ENCODE data around the gene ACBD6.

Gene ACBD6

GRCh38 chr1:180267761-180268555 lies 234.4 kb downstream of the ACBD6 start:
- no peak for DNase-seq

GRCh38 chr1:180267211-180267561 lies 235.2 kb downstream of the ACBD6 start:
- no peak for DNase-seq

- DNase-seq, result no peak
Measured at GRCh38 chr1:180266275-180267210, 235.8 kb downstream of the ACBD6 start.

GRCh38 chr1:180265871-180266270 lies 236.5 kb downstream of the ACBD6 start:
- no peak for DNase-seq

GRCh38 chr1:180265201-180265600 lies 237.2 kb downstream of the ACBD6 start:
- DNase-seq, result no peak

GRCh38 chr1:180264595-180264994 lies 237.8 kb downstream of the ACBD6 start:
- no peak for DNase-seq

- no peak for DNase-seq
Measured at GRCh38 chr1:180262628-180263488, 239.5 kb downstream of the ACBD6 start.

GRCh38 chr1:180261524-180262155 lies 240.7 kb downstream of the ACBD6 start:
- no peak for DNase-seq

- DNase-seq, result no peak
Measured at GRCh38 chr1:180261030-180261429, 241.3 kb downstream of the ACBD6 start.

GRCh38 chr1:180260541-180260940 lies 241.8 kb downstream of the ACBD6 start:
- DNase-seq, result no peak

- DNase-seq, result no peak
Measured at GRCh38 chr1:180259431-180260338, 242.7 kb downstream of the ACBD6 start.

- no peak for DNase-seq
Measured at GRCh38 chr1:180258935-180259334, 243.4 kb downstream of the ACBD6 start.

GRCh38 chr1:180258290-180258689 lies 244.1 kb downstream of the ACBD6 start:
- no peak for DNase-seq

GRCh38 chr1:180257486-180257885 lies 244.9 kb downstream of the ACBD6 start:
- DNase-seq, result no peak

- no peak for DNase-seq
Measured at GRCh38 chr1:180257028-180257386, 245.4 kb downstream of the ACBD6 start.

- DNase-seq, result no peak
Measured at GRCh38 chr1:180256341-180257027, 245.9 kb downstream of the ACBD6 start.

- no peak for DNase-seq
Measured at GRCh38 chr1:180255536-180256340, 246.6 kb downstream of the ACBD6 start.

- DNase-seq, result no peak
Measured at GRCh38 chr1:180254854-180255253, 247.5 kb downstream of the ACBD6 start.

- no peak for DNase-seq
Measured at GRCh38 chr1:180254496-180254819, 247.9 kb downstream of the ACBD6 start.

All from NCI-H510A (cell line).